Kidney epithelial cell (primary cell): ENCODE measurements around the gene GRHPR. TPM values are rescaled to one million over a fixed set of nuclear protein-coding genes. Genes with fewer than 3 reads are reported as not detected.
A peak's percentile ranks its signal among the peaks of the same experiment; 100 is the strongest.
"Not testable (repeated sequence)": the region's sequence is repeated elsewhere in the genome, so short reads cannot be mapped to it uniquely, and the experiment has no call there.

ENCODE experiments used
- DNase-seq: peaks from one replicate; pipeline ENCODE4 v3.0.0-alpha.2; 2010; ENCODE audit warnings: low read depth
- H3K27me3 ChIP-seq: 2 replicates; pipeline ENCODE4 v1.6.0; 2011; ENCODE audit warnings: low read length; ENCODE audit not compliant: control insufficient read depth, insufficient read depth
- H3K36me3 ChIP-seq: 2 replicates; pipeline ENCODE4 v1.5.1; 2011; ENCODE audit warnings: low read length; ENCODE audit not compliant: control insufficient read depth, insufficient read depth
- H3K4me3 ChIP-seq: 2 replicates; pipeline ENCODE4 v1.5.1; 2011; ENCODE audit warnings: low read depth, mild to moderate bottlenecking, control low read depth, low read length
- total RNA-seq: library from RNA; depleted of rRNA; stranded (reverse); fragments of >200 nt; gene quantifications from 2 replicates; pipeline ENCODE4 v1.2.3, GENCODE V29; 2015
- TF ChIP-seq, protein P1 (sequence below): IDR thresholded peaks from 2 replicates; pipeline ENCODE4 v1.5.1; 2011; ENCODE audit warnings: mild to moderate bottlenecking, moderate library complexity, low read length, control low read depth, inconsistent platforms; ENCODE audit not compliant: insufficient read depth, poor library complexity, severe bottlenecking

Gene GRHPR
- total RNA-seq, 1 donor from 2014 or later = 142 TPM

DNA sequence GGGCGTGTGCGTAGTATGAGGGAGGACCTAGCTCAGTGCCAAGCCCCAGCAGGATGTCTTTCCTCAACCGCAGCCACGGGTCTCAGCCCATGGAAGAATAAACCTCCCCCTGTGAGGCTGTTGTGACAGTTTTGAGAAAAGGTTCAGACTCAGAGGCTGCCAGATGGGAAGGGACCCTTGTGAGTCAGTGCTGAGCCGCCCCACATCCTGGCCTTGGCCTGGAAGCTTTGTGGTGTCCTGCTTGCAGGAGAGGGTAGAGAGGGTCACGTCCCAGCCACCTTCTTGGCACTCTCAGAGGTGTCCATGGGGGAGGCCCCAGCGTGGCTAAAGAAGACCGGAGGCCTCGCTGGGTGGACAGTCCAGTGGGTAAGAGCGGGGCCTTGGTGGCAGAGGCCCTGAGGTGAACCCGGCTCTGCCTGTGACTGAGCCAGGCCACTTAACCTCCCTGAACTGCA lies 2.8 kb downstream of the GRHPR start:
- TF ChIP-seq, protein P1, sequence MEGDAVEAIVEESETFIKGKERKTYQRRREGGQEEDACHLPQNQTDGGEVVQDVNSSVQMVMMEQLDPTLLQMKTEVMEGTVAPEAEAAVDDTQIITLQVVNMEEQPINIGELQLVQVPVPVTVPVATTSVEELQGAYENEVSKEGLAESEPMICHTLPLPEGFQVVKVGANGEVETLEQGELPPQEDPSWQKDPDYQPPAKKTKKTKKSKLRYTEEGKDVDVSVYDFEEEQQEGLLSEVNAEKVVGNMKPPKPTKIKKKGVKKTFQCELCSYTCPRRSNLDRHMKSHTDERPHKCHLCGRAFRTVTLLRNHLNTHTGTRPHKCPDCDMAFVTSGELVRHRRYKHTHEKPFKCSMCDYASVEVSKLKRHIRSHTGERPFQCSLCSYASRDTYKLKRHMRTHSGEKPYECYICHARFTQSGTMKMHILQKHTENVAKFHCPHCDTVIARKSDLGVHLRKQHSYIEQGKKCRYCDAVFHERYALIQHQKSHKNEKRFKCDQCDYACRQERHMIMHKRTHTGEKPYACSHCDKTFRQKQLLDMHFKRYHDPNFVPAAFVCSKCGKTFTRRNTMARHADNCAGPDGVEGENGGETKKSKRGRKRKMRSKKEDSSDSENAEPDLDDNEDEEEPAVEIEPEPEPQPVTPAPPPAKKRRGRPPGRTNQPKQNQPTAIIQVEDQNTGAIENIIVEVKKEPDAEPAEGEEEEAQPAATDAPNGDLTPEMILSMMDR = no peak
- no peak for DNase-seq
- Histone ChIP-seq H3K36me3 (peaks cover 2% of the 10 kb centered on the region), H3K4me3 (no peak overlapping the region), H3K27me3 (no peaks in the 10 kb centered on the region)

DNA sequence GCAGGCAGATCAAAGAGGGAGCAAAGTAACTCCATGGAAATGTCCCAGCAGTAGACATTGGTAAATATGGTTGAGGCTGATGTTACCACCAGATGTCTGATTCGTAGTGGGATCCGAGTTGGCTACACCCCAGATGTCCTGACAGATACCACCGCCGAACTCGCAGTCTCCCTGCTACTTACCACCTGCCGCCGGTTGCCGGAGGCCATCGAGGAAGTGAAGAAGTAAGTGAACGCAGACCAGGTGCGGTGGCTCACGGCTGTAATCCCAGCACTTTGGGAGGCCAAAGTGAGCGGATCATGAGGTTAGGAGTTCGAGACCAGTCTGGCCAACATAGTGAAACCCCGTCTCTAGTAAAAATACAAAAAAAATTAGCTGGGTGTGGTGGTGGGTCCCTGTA lies 3.9 kb downstream of the GRHPR start:
- H3K36me3 ChIP-seq, H3K27me3 ChIP-seq, H3K4me3 ChIP-seq, DNase-seq: not testable (repeated sequence)

DNA sequence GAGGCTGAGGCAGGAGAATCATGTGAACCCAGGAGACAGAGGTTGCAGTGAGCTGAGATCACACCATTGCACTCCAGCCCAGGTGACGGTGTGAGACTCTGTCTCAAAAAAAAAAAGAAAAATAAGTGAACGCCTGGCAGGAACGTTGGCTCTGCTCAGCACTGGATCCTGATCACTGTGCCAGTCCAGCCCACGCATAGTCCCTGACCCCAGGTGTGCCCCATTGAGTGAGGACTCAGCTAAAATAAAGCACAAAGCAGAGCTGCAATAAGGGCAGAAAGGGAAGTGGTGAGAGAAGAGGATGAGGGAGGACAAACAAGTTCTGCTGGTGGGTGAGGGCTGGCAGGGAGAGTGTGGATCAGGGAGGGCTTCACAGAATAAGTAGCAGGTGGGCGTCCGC lies 4.3 kb downstream of the GRHPR start:
- Histone ChIP-seq H3K4me3 (no peak overlapping the region), H3K36me3 (peaks cover 2% of the 10 kb centered on the region), H3K27me3 (no peaks in the 10 kb centered on the region)
- DNase-seq = no peak
- TF ChIP-seq, protein P1 = no peak

DNA sequence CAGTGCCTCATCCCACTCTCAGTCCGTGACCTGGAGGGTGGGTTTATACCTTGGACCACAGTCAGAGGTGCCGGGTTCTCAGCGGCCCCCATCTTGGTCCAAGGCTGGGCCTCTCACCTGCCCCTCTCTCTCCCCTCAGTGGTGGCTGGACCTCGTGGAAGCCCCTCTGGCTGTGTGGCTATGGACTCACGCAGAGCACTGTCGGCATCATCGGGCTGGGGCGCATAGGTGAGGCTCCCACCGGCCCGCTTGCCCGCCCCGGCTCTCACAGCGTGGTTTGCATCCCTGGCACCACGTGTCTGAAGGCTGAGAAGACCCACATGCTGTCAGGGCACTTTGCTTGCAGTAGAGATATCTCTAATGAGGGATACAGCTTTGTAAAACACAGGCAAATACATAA lies 5.8 kb downstream of the GRHPR start:
- Histone ChIP-seq H3K4me3 (no peak overlapping the region), H3K27me3 (no peaks in the 10 kb centered on the region), H3K36me3 (peaks cover 2% of the 10 kb centered on the region)
- TF ChIP-seq, protein P1 = no peak
- DNase-seq = no peak

DNA sequence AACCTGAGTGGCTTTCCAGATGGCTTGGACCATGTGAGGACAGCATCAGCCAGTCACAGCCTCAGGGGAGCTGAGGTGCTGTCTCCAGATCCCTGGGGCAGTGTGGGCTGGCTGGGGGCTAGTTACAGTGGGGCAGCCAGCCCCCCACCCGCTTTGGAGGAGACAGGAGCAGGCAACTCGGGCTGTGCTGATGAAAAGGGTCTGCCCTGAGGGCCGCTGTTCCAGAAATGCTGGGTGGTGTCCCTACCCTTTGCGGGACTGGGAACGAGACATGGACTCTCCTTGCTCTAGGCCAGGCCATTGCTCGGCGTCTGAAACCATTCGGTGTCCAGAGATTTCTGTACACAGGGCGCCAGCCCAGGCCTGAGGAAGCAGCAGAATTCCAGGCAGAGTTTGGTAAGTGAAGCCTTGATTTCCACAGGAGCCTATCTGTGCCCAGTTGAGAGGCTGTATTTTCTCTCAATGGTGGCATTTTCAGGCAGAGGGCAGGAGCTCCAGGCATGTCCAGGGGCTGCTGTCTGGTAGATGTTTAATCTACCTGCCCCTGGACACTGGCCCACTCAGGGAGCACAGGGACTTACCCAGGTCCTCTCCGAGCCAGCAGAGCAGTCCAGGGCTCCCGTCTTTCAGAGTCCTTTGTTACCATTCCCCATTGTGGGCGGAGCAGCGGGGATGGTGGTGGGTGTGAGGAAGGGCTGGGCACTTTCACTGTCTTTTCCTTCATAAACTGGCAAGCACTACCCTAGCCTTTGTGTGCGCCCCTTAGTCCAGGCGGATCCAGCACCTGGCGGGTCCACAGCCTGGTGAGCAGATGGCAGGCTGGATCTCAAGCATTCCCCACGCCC lies 7.2 kb downstream of the GRHPR start:
- Histone ChIP-seq H3K27me3 (no peaks in the 10 kb centered on the region), H3K36me3 (peaks cover 2% of the 10 kb centered on the region), H3K4me3 (no peak overlapping the region)
- TF ChIP-seq, protein P1 = no peak
- DNase-seq = no peak

DNA sequence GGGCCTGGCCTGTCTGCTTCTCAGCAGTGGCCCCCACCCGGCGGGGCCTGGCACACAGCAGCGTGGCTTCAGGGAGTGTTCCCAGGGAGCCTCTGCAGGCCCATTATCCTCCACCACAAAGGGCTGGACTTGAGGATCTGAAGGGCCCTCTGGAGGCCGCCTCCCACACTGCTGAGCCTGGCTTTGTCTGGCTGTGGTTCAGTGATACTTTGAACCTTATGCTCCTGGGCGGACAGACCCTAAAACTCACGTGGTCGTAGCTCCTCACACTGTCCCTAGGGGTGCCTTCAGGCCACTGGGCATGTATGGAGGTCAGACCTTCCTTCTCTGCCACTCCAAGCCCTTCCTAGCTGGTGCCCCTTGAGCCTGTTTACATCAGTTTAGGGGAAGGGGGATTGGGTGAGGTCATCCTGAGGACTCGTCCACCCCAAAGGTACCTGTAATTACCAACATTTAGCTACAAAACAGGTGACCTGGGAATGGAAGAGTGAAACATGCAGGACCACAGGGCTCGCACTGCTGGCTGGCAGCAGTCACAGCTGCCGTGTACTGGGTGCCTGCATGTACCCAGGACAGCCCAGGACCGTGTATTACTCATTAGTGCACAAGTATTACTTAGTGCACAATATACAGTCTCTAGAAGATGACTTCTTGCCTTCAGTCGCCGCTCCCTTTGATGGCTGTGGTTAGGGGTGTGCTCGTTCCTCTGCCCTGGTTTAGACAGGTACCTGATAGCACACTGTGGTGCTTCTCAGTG lies 8.5 kb downstream of the GRHPR start:
- no peak overlapping the region for H3K4me3 ChIP-seq
- TF ChIP-seq, protein P1 = peak; percentile 5
- DNase-seq = no peak
- H3K36me3 ChIP-seq = peaks cover 2% of the 10 kb centered on the region
- no peaks in the 10 kb centered on the region for H3K27me3 ChIP-seq
